ENCODE measurements around the gene ASTN2.

DNA sequence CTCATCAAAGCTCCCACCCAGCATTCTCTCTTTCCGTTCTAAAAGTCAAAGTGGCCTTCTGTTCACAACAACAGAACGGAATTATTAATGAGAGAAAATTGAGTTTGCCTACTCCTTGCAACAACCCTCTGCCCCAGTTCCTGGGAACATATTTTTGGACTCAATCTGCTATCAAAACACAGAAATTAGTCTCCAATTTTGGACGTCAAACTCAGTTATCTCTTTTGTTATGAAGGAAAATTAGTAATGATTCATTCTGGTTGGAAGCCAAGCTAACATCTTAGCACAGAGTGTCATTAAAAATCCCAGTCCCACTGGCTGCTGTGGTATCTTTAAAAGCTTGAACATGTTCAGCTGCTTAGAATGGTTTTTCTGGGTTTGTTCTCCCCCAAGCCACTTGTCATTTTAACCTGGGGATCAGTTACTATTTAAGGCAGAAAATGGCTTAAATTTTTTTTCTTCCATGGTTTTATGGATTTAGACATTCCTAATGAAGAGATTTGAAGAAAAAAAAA lies 384.5 kb downstream of the ASTN2 start:
- TF ChIP-seq, protein P1, sequence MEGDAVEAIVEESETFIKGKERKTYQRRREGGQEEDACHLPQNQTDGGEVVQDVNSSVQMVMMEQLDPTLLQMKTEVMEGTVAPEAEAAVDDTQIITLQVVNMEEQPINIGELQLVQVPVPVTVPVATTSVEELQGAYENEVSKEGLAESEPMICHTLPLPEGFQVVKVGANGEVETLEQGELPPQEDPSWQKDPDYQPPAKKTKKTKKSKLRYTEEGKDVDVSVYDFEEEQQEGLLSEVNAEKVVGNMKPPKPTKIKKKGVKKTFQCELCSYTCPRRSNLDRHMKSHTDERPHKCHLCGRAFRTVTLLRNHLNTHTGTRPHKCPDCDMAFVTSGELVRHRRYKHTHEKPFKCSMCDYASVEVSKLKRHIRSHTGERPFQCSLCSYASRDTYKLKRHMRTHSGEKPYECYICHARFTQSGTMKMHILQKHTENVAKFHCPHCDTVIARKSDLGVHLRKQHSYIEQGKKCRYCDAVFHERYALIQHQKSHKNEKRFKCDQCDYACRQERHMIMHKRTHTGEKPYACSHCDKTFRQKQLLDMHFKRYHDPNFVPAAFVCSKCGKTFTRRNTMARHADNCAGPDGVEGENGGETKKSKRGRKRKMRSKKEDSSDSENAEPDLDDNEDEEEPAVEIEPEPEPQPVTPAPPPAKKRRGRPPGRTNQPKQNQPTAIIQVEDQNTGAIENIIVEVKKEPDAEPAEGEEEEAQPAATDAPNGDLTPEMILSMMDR (IDR thresholded peaks at IDR 0.05), result no peak
- TF ChIP-seq POLR2A (IDR thresholded peaks at IDR 0.05) (no peak), EP300 (IDR thresholded peaks at IDR 0.05; ENCODE audit: low read depth) (no peak), POLR2AphosphoS5 (IDR thresholded peaks at IDR 0.05) (no peak)

Measured in transverse colon (tissue), 4 donors.